HG02798 (cell line): ENCODE measurements around the gene ACBD6.
A peak's percentile ranks its signal among the peaks of the same experiment; 100 is the strongest.

Source experiments
- ATAC-seq: cut with Tn5 transposase; IDR thresholded peaks from one replicate; pipeline ENCODE4 v1.9.1; 2021; ENCODE audit warnings: mild to moderate bottlenecking; ENCODE audit not compliant: unreplicated experiment, poor library complexity

ACBD6 gene

DNA sequence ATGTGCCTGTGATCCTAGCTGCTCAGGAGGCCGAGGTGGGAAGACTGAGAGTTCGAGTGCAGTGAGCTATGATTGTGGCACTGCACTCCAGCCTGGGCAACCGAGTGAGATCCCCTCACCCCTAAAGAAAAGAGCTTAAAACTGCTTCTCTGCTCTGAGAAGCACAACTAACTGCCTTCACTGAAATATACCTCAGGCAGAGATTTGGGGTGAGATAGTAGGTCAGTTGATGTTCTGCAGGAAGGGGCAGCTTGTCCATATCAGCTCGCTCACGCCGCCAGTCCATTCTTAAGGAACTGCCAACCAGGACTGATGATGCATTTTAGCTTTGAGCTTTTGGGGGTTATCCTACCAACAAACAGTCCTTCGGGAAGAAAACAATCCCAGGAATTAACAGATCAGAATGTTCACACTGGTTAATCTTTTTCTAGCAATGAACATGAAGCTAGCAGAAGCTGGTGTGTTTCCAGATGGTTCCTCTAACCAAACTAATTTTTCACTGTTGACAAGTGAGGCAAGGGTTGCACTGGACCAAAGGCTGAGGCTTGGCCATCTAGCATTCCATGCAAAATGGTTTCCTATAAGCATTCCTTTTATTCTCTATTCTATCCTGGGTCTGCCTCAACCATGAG lies 240.7 kb downstream of the ACBD6 start:
- ATAC-seq, result no peak

GRCh38 chr1:180261030-180261429 lies 241.3 kb downstream of the ACBD6 start:
- no peak for ATAC-seq

GRCh38 chr1:180260541-180260940 lies 241.8 kb downstream of the ACBD6 start:
- ATAC-seq, result no peak

GRCh38 chr1:180259431-180260338 lies 242.7 kb downstream of the ACBD6 start:
- no peak for ATAC-seq

DNA sequence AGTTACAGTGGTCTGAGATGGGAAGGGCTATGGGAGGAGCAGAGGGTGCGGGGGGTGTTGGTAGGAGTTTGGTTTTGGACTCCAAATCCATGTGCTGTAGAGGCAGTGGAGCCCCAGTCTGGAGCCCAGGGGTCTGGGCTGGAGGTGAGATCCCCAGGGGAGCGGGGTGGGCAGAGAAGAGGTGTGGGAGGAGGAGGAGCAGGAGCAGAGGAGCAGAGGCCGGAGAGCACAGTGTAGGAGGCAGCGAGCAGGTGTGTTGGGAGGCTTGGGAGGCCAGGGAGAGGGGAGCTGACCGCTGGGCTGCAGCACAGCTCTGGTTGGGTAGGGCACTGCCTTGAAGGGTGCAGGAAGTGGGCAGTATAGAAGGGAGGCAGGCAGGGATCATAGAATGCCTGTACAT lies 243.4 kb downstream of the ACBD6 start:
- no peak for ATAC-seq

- no peak for ATAC-seq
These were observed 244.1 kb downstream of the ACBD6 start for GRCh38 chr1:180258290-180258689.

GRCh38 chr1:180257486-180257885 lies 244.9 kb downstream of the ACBD6 start:
- no peak for ATAC-seq

- no peak for ATAC-seq
These were observed 245.4 kb downstream of the ACBD6 start for GRCh38 chr1:180257028-180257386.

GRCh38 chr1:180256341-180257027 lies 245.9 kb downstream of the ACBD6 start:
- ATAC-seq, result no peak

- no peak for ATAC-seq
These were observed 246.6 kb downstream of the ACBD6 start for GRCh38 chr1:180255536-180256340.

DNA sequence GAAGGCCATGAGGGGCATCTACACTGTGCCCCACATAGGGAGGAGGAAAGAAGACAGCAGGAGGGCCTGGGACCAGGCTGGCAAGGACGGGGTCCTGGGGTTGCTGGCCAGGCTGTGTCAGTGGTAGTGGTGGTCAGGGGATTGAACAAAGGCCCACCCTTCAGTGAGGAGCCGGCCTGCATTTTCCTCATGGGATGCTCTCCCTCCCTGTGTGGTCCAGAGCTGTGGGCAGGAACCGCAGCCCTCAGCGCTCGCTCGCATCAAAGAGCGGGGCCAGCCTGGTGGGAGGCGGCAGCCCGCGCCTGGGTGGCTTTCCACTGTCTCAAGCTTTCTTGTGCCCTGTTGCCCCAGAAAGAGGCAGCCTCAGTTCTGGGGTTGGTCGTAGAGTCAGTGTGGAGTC lies 247.5 kb downstream of the ACBD6 start:
- no peak for ATAC-seq

DNA sequence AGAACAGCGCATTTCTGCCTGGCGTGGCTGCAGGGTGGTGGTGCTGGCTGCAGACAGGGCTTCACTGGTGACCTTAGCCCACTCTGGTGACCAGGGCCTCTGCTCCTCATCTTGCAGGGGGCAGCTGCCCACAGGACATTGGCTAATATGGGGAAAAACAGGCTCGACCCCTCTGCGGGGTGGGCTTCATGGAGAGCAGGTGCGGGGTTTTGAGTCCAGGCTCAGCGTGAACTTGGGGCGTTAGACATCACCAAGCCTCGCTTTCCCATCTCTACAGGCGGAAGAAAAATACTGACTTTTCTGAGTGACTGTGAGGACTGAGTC lies 247.9 kb downstream of the ACBD6 start:
- no peak for ATAC-seq

GRCh38 chr1:180253585-180254495 lies 248.5 kb downstream of the ACBD6 start:
- no peak for ATAC-seq

GRCh38 chr1:180252638-180253536 lies 249.5 kb downstream of the ACBD6 start:
- peak; percentile 79 for ATAC-seq

GRCh38 chr1:180251526-180252305 lies 250.7 kb downstream of the ACBD6 start:
- ATAC-seq, result no peak

GRCh38 chr1:180250883-180251509 lies 251.4 kb downstream of the ACBD6 start:
- ATAC-seq, result no peak

DNA sequence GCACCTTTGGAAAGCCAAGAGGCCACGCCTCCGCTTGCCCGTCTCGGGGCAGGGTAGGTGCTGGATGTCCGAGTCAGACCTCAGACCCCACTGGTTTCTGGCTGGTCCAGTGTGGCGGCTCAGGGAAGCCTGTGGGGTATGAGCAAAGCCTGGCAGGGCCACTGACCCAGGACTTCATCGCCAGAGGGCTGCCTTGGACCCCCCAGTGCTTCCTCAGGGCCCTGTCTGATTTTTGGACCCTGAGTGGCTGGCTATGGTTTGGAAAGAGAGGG lies 251.9 kb downstream of the ACBD6 start:
- no peak for ATAC-seq
